NCI-H1694 (cell line): ENCODE data around the gene MEGF8.
A peak's percentile ranks its signal among the peaks of the same experiment; 100 is the strongest.

Experiments used
- DNase-seq: peaks from one replicate; lab custom pipeline; 2025; lab: John Stamatoyannopoulos, UW

MEGF8 gene

DNA sequence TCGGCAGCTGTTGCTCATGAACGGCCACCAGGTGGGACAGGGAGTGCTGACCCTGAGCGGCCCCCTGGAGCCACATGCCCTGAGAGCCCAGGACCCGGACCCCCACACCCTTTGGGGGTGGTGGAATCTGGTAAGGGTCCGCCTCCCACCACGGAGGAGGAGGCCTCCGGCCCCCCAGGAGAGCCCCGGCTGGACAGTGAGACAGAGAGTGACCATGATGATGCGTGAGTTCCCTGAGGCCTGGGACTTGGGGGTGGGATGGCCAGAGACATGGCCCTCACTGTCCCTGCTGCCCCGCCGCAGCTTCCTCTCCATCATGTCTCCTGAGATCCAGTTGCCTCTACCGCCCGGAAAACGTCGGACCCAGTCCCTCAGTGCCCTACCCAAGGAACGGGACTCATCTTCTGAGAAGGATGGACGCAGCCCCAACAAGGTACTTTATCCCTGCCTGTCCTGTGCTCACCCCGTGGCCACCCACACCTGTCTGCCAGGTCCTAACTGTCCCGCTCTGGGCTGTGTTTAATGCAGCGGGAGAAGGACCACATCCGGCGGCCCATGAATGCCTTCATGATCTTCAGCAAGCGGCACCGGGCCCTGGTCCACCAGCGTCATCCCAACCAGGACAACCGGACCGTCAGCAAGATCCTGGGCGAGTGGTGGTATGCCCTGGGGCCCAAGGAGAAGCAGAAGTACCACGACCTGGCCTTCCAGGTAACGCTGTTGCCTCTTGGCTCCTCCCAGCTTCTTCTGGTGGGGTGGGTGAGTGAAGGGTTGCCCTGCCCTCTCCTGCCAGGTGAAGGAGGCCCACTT, 38.2 kb upstream of the MEGF8 start:
- DNase-seq, result no peak

DNA sequence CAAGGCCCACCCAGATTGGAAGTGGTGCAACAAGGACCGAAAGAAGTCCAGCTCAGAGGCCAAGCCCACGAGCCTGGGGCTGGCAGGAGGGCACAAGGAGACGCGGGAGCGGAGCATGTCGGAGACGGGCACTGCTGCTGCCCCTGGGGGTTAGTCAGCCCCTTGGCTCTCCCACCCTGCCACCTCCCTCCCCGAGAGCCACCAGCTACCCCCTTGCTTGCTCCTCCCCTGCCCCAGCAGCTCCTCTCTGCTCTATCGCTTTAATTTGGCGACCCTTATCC, 37.7 kb upstream of the MEGF8 start:
- no peak for DNase-seq

DNA sequence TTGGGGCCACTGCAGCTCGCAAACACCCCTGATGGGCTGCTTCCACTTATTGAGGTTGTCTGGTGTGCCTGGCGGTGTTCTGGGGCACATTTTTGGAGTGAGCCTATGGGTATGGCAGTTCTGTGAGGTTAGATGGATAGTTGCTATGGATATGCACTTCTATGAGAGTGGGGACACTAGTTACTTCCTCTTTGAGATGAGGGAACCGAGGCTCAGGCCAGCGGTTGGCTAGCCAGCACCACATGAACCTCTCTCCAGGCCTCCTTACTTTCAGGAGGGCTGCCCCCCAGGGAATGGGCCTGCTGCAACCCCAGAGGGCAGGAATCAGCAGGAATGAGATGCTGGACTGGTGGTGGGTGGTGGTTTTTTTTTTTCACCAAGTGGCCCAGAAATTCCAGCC, 37.0 kb upstream of the MEGF8 start:
- DNase-seq, result no peak

DNA sequence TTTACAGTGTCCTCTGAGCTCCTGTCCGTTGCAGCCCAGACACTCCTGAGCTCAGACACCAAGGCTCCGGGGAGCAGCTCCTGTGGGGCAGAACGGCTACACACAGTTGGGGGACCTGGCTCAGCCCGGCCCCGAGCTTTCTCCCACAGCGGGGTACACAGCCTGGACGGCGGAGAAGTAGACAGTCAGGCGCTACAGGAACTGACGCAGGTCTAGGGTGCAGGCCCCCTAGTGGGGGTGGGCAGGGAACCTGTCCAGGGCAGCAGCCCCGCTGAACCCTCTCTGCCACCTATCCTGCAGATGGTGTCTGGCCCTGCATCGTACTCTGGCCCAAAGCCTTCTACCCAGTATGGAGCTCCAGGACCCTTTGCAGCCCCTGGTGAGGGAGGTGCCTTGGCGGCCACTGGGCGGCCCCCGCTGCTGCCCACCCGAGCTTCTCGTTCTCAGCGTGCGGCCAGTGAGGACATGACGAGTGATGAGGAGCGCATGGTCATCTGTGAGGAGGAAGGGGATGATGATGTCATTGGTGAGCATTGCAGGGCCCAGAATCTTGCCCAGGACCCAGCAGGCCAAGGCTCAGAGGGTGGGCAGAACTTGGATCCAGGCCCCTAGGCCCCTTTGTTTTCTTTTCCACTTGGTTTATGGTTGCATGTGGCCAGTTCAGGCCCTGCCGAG, 36.4 kb upstream of the MEGF8 start:
- no peak for DNase-seq

DNA sequence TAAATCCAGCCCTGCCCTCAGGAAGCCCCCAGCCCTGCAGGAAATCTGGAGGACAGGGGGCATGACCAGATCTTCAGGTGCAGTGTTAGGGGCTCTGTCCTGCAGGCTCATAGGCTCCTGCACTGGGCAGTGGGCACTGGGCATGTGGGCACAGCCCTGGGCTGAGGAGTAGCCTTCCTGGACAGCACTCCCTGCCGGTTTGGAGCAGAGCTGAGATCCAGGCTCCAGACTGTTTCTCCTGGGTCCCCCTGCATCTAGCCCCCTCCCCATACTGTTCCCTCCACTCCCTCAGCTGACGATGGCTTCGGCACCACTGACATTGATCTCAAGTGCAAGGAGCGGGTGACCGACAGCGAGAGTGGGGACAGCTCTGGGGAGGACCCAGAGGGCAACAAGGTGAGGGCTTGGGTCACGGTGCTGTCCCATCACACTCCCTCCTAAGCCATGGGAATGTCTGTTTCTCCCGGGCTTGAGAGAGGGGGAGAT, 35.8 kb upstream of the MEGF8 start:
- no peak for DNase-seq

DNA sequence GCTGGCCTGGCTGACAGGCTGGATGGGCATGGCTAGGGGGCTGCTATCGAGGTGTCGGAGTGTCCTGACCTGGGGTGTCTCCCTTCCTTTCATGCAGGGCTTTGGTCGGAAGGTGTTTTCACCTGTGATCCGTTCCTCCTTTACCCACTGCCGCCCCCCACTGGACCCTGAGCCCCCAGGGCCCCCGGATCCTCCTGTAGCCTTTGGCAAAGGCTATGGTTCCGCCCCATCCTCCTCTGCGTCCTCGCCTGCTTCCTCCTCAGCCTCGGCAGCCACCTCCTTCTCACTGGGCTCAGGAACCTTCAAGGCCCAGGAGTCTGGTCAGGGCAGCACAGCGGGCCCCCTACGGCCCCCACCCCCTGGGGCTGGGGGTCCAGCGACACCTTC, 35.3 kb upstream of the MEGF8 start:
- DNase-seq, result no peak

DNA sequence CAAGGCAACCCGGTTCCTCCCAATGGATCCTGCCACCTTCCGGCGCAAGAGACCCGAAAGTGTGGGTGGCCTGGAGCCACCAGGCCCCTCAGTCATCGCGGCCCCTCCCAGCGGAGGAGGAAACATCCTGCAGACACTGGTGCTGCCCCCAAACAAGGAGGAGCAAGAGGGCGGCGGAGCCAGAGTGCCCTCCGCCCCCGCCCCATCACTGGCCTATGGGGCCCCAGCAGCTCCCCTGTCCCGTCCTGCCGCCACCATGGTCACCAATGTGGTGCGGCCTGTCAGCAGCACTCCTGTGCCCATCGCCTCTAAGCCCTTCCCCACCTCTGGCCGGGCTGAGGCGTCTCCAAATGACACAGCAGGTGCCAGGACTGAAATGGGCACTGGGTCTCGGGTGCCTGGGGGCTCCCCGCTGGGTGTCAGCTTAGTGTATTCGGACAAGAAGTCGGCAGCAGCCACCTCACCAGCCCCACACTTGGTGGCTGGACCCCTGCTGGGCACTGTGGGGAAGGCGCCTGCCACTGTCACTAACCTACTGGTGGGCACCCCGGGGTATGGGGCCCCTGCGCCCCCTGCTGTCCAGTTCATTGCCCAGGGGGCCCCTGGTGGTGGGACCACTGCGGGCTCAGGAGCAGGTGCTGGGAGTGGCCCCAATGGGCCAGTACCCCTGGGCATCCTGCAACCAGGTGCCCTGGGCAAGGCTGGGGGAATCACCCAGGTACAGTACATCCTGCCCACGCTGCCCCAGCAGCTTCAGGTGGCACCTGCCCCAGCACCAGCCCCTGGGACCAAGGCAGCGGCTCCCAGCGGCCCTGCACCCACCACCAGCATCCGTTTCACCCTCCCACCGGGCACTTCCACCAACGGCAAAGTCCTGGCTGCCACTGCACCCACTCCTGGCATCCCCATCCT, 34.7 kb upstream of the MEGF8 start:
- DNase-seq, result no peak

DNA sequence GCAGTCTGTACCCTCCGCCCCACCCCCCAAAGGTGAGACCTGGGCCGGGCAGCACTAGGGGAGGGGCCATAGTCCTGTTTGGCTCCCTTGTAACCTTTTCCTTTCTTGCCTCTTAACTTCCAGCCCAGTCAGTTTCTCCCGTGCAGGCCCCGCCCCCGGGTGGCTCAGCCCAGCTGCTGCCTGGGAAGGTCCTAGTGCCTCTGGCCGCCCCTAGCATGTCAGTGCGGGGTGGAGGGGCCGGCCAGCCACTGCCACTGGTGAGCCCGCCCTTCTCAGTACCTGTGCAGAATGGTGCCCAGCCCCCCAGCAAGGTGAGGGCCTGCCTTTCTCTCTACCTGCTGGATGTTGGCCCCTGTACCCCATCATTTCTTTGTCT, 34.0 kb upstream of the MEGF8 start:
- no peak for DNase-seq

DNA sequence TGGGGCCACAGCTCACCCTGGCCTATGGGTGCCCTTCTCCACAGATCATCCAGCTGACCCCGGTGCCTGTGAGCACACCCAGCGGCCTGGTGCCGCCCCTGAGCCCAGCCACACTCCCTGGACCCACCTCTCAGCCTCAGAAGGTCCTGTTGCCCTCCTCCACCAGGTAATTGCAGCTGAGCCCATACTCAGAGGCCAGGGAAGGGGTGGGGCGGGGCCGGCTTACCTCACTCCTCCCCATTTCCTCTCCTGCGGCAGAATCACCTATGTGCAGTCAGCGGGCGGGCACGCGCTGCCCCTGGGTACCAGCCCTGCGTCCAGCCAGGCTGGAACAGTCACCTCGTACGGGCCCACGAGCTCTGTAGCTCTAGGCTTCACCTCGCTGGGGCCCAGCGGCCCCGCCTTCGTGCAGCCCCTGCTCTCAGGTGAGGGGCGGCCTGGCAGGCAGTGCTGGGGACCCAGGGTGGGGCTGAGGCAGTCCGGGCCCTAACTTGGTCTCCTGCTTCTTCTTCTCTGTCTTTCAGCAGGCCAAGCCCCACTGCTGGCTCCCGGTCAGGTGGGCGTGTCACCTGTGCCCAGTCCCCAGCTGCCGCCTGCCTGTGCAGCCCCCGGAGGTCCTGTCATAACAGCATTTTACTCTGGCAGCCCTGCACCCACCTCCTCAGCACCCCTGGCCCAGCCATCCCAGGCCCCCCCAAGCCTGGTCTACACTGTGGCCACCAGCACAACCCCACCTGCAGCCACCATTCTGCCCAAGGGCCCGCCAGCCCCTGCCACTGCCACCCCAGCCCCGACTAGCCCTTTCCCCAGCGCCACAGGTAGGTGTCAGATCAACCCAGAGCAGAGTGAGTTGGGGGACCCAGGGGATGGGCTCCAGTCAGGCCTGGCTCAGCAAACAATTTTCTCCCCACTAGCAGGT, 33.1 kb upstream of the MEGF8 start:
- DNase-seq, result no peak

DNA sequence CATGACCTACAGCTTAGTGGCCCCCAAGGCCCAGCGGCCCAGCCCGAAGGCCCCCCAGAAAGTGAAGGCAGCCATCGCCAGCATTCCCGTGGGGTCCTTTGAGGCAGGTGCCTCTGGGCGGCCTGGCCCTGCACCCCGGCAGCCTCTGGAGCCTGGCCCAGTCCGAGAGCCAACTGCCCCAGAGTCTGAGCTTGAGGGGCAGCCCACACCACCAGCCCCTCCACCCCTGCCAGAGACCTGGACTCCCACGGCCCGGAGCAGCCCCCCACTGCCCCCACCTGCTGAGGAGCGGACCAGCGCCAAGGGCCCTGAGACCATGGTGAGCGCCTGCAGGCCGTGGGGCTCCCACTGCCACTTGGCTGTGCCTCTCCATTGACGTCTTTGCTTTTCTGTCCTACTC, 32.5 kb upstream of the MEGF8 start:
- no peak for DNase-seq

DNA sequence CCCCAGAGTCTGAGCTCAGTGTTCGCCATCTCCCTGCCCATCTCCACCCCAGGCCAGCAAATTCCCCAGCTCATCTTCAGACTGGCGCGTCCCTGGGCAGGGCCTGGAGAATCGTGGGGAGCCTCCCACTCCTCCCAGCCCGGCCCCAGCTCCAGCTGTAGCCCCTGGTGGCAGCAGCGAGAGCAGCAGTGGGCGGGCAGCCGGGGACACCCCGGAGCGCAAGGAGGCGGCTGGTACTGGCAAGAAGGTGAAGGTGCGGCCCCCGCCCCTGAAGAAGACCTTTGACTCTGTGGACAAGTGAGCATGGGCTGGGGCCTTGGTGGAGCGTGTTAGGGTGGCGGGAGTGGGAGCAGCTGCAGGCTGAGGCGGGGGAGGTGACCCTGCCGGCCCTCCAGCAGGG, 31.9 kb upstream of the MEGF8 start:
- DNase-seq, result no peak

DNA sequence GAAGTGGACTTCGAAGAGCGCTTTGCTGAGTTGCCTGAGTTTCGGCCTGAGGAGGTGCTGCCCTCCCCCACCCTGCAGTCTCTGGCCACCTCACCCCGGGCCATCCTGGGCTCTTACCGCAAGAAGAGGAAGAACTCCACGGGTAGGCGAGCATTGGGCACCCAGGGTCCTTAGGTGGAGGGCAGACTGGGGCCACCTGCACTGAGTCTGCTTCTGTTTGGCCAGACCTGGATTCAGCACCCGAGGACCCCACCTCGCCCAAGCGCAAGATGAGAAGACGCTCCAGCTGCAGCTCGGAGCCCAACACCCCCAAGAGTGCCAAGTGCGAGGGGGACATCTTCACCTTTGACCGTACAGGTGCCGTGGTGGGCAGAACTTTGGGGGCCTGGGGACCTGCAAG, 31.5 kb upstream of the MEGF8 start:
- no peak for DNase-seq

DNA sequence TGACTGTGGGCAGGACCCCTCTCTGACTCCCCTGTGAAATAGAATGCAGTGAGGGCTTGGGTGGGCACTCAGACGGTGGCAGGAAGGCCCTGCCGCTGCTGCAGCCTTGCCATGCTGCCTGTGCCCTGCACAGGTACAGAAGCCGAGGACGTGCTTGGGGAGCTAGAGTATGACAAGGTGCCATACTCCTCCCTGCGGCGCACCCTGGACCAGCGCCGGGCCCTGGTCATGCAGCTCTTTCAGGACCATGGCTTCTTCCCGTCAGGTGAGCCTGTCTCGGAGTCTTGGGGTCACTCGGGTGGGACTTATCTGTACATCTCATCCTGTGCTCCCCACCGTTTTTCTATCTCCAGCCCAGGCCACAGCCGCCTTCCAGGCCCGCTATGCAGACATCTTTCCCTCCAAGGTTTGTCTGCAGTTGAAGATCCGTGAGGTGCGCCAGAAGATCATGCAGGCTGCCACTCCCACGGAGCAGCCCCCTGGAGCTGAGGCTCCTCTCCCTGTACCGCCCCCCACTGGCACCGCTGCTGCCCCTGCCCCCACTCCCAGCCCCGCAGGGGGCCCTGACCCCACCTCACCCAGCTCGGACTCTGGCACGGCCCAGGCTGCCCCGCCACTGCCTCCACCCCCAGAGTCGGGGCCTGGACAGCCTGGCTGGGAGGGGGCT, 30.8 kb upstream of the MEGF8 start:
- DNase-seq, result no peak

DNA sequence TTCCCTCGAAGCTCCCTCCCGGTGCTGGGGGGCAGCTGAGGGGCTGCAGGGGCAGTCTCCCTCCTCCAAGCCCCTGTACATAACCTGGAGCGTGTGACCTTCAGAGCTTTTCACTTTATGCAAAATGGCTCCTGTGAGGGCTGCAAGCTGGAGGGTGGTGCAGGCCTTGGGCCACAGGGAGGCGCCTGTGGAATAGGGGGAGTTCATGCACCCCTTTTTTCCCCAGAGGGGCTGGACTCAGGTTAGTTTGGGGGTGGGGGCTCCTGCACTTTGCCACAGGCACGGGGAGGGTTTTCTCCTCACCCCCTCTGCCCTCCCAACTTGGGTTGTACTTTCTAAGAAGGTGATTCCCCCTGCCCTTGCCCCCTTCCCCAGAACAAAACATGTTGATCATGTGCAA, 30.1 kb upstream of the MEGF8 start:
- DNase-seq, result no peak

DNA sequence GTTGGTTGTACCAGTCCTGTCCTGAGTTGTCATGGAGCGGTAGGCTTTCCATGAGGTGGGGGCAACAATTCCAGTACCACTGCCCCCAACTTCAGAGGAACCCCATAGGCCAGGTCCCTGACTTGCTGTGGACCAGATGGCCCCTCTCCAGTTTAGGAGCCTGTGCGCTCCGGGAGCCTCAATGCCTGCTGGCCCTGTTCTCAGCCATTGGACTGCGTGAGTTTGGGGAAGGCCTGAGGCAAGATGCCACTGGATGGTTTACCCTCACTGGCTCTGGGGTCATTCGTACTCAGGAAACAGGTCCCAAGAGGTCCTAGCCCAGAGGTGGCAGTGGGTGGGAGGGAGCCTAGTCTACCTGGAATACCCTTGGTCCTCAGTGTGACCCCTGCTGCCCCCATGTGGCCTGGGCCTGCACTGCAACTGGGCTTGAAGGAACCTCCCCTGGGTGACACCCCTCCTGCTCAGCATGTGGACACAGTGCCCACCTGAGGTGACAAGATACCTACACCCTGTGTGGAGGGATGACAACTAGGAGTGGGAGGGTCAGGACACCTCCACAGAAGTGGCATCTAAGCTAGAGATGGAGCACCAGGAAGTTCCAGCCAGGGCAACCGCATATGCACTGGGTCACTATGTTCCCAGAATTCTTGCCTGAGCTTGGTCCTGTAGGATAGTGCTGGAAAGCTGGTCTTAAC, 29.5 kb upstream of the MEGF8 start:
- peak; percentile 84 for DNase-seq

DNA sequence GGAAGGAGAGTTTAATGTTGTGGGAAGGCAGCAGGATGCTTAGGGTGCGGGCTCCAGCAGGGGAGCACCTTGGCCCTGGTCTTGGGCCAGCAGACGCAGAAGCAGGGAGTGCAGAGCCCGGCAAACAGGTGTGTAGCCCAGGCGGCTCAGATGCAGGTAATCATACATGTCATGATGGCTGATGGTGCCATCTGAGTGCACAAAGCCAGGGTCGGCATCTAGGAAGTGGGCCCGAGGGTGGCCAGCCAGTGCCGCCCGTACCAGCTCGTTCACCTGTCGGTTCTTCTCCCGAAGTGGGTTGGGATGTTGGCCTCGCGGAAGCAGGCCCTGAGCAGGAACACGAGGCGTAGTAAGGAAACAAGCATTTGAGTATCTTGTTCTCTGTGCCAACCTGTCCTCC, 28.4 kb upstream of the MEGF8 start:
- DNase-seq, result no peak

DNA sequence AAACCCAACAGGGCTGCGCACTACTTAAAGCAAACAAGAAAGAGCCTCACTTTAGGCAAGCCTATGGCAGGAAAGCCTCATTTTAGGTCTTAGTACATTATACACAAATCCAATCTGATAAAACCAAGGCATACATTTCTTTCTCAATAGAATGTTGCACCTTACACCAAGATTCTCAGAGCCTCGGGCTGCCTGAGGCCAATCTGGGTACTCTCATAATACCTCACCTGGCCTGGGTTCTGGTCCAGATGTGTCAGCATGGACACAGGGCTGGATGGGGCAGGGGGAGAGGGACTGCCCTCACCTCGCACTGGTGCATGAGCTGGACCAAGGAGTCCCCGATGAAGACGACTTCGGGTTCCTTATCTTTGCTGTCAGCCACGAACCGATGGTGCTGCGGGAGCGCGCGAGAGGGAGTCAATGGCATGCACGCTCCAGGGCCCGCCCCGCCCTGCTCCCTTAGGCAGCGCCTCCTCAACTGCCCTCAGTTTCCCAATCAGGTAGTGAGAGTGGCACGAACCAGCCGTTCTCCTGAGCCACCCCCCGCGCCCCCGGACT, 23.7 kb upstream of the MEGF8 start, which contains the start of gene PRR19:
Gene PRR19, plus strand, starts transcription at position 487 of the 558 bp plus-strand sequence. CDS start 7,453 bp downstream, outside the sequence.
- DNase-seq, result no peak

DNA sequence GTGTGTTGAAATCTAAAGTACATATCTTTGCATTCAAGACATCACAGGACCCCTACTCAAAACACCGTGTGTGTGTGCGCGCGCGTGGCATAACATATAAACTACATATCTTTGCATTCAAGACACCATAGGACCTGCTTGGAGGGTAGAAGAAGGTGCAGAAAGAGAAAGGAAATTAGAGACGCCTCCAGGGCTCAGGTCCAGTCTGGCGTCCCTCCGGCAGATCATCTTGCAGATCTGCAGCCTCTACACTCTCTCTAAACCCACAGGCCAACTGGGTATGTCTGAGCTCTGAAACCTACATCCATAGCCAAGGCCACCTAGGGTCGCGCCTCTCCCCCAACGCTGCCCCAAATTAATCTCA, 22.4 kb upstream of the MEGF8 start:
- DNase-seq, result no peak

DNA sequence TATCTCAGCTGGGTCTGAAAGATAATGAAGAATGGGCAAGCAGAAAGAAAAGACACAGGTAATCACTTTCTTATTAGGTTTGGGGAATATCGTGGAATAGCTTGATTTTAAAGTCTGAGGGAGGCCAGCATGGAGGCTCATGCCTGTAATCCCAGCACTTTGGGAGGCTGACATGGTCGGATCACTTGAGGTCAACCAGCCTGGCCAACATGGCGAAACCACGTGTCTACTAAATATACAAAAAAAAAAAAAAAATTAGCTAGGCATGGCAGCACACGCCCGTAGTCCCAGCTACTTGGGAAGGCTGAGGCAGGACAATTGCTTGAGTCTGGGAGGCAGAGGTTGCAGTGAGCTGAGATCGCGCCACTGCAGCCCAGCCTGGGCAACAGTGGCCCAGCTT, 21.6 kb upstream of the MEGF8 start:
- no peak for DNase-seq

DNA sequence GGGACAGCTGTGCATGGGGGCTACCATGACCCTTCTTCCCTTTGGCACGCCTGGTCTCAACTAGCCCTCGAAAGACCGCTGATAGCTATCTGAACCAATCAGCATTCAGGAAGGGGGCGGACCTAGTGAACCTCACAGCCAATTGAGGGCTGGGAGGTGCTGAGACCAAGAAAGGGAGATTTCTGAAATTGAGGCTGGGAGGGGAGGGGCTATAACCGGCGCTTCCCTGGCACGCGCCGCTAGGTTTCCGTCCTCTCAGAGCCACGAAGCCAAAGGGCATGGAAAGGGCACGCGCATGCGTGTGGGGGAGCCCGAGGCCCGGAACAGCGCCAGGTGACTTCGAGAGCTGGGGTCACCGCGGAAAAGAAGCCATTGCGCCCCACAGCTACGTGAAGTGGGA, 18.8 kb upstream of the MEGF8 start:
- no peak for DNase-seq
